ENCODE data around the gene TRIM73.
"Not testable (repeated sequence)": the region's sequence is repeated elsewhere in the genome, so short reads cannot be mapped to it uniquely, and the experiment has no call there.

Gene TRIM73

GRCh38 chr7:75415829-75416373, 20.5 kb downstream of the TRIM73 start:
- DNase-seq (ENCODE audit: low spot score) = not testable (repeated sequence)

GRCh38 chr7:75416787-75417186, 21.4 kb downstream of the TRIM73 start:
- not testable (repeated sequence) for DNase-seq (ENCODE audit: low spot score)

- not testable (repeated sequence) for DNase-seq (ENCODE audit: low spot score)
Observed at GRCh38 chr7:75418292-75418858, 22.9 kb downstream of the TRIM73 start.

- DNase-seq (ENCODE audit: low spot score) = not testable (repeated sequence)
Observed at GRCh38 chr7:75419210-75419609, 23.8 kb downstream of the TRIM73 start.

- DNase-seq (ENCODE audit: low spot score) = not testable (repeated sequence)
Observed at GRCh38 chr7:75419693-75420092, 24.3 kb downstream of the TRIM73 start.

- not testable (repeated sequence) for DNase-seq (ENCODE audit: low spot score)
Observed at GRCh38 chr7:75420152-75420551, 24.7 kb downstream of the TRIM73 start.

GRCh38 chr7:75421798-75422710, 26.6 kb downstream of the TRIM73 start:
- not testable (repeated sequence) for DNase-seq (ENCODE audit: low spot score)

- DNase-seq (ENCODE audit: low spot score) = not testable (repeated sequence)
Observed at GRCh38 chr7:75423481-75423880, 28.1 kb downstream of the TRIM73 start.

- DNase-seq (ENCODE audit: low spot score) = not testable (repeated sequence)
Observed at GRCh38 chr7:75439000-75439399, 43.6 kb downstream of the TRIM73 start.

- DNase-seq (ENCODE audit: low spot score) = not testable (repeated sequence)
Observed at GRCh38 chr7:75442101-75442464, 46.7 kb downstream of the TRIM73 start.

GRCh38 chr7:75442465-75443111, 47.2 kb downstream of the TRIM73 start:
- peak; percentile 7 for DNase-seq (ENCODE audit: low spot score)

- not testable (repeated sequence) for DNase-seq (ENCODE audit: low spot score)
Observed at GRCh38 chr7:75449946-75450345, 54.5 kb downstream of the TRIM73 start.

- DNase-seq (ENCODE audit: low spot score) = not testable (repeated sequence)
Observed at GRCh38 chr7:75452494-75452955, 57.1 kb downstream of the TRIM73 start.
